K562 (cell line): ENCODE measurements around the gene DNAH5. TPM values are rescaled to one million over a fixed set of nuclear protein-coding genes. Genes with fewer than 3 reads are reported as not detected.

Source experiments
- ATAC-seq: fragments of 200-7000 bp; cut with Tn5 transposase; 3 replicates; pipeline ENCODE4 v1.9.1; 2020; ENCODE audit warnings: moderate library complexity
- BruUV-seq: library from RNA; stranded (reverse); fragments of 400-500 nt; replicated peaks from 2 replicates; lab custom pipeline; 2021; lab: Mats Ljungman, UMichigan
- CTCF ChIA-PET: fragments of 300-600 bp; formaldehyde crosslinking; extraction: SDS; loops from one replicate; lab custom pipeline; 2021; ENCODE audit warnings: low intra/inter-chr PET ratio; lab: Yijun Ruan, JAX
- POLR2A ChIA-PET: fragments of 300-600, 350-650 bp; sonication (Branson Sonifier 250); formaldehyde crosslinking; extraction: SDS; loops from one replicate; lab custom pipeline; 2021; ENCODE audit warnings: antibody characterized with exemption, inconsistent platforms; lab: Yijun Ruan, JAX
- DNase-seq, 4 experiments: peaks; one replicate each; pipeline versions ENCODE4 v3.0.0 to v3.0.0-alpha.2; 2011 to 2018; ENCODE audit warnings: low spot score in 3 of 4, mixed read lengths in 3 of 4; ENCODE audit errors: extremely low read depth in 1 of 4
- FAIRE-seq: peaks from 2 replicates; lab custom pipeline; 2011; peaks lifted over from hg19 to GRCh38; lab: Jason Lieb, UNC
- H2AFZ ChIP-seq: 2 replicates; pipeline ENCODE4 v1.6.0; 2011; ENCODE audit warnings: low read depth, low read length, control low read depth, inconsistent platforms
- H3K27ac ChIP-seq: fragments of 200-600 bp; 3 replicates; pipeline ENCODE4 v1.8.0; 2011; ENCODE audit warnings: low read depth, mild to moderate bottlenecking, control low read depth, inconsistent platforms, low read length, moderate library complexity, mixed read lengths; ENCODE audit errors: extremely low read depth
- H3K27me3 ChIP-seq, 2 experiments: fragments of 300-600 bp in 1 of 2; 2 replicates in 1 of 2; 3 replicates in 1 of 2; pipeline versions ENCODE4 v1.6.0 to v1.8.0; 2011; ENCODE audit warnings: inconsistent platforms in 2 of 2, low read length in 2 of 2, mild to moderate bottlenecking in 1 of 2, mixed read lengths in 1 of 2, moderate library complexity in 1 of 2; ENCODE audit not compliant: control insufficient read depth in 2 of 2, insufficient read depth in 2 of 2
- H3K36me3 ChIP-seq: fragments of 300-600 bp; 3 replicates; pipeline ENCODE4 v1.8.0; 2011; ENCODE audit warnings: mild to moderate bottlenecking, low read length, inconsistent platforms; ENCODE audit not compliant: control insufficient read depth, insufficient read depth
- H3K4me1 ChIP-seq, 2 experiments: fragments of 200-600 bp in 1 of 2; replicated peaks in 1 of 2; 2 replicates in 1 of 2; 3 replicates in 1 of 2; pipeline versions ENCODE4 v1.5.1 to v1.8.0; 2011; ENCODE audit warnings: inconsistent platforms in 2 of 2, low read length in 2 of 2, mild to moderate bottlenecking in 1 of 2, mixed read lengths in 1 of 2, moderate library complexity in 1 of 2; ENCODE audit not compliant: control insufficient read depth in 2 of 2, insufficient read depth in 2 of 2
- H3K4me2 ChIP-seq: 2 replicates; pipeline ENCODE4 v1.6.1; 2011; ENCODE audit warnings: low read length, control low read depth, inconsistent platforms, mixed read lengths; ENCODE audit not compliant: insufficient read depth
- H3K4me3 ChIP-seq: fragments of 200-600 bp; sonication (generic), shearing (Covaris generic); 2 replicates; pipeline ENCODE4 v1.5.1; 2016; ENCODE audit warnings: control low read depth, inconsistent platforms
- H3K79me2 ChIP-seq: fragments of 200-600 bp; 3 replicates; pipeline ENCODE4 v1.8.0; 2011; ENCODE audit warnings: low read length, inconsistent platforms; ENCODE audit not compliant: control insufficient read depth, insufficient read depth
- H3K9ac ChIP-seq, 2 experiments: 2 replicates each; pipeline versions ENCODE4 v1.6.0 to v1.6.1; 2011; ENCODE audit warnings: low read depth in 2 of 2, low read length in 2 of 2, control low read depth in 1 of 2, inconsistent platforms in 1 of 2, mild to moderate bottlenecking in 1 of 2, mixed read lengths in 1 of 2; ENCODE audit not compliant: insufficient read depth in 1 of 2
- H3K9me1 ChIP-seq: one replicate; pipeline ENCODE4 v1.6.0; 2011; ENCODE audit warnings: inconsistent platforms, mild to moderate bottlenecking, low read length, moderate library complexity; ENCODE audit not compliant: control insufficient read depth, insufficient read depth
- H3K9me3 ChIP-seq: replicated peaks from 2 replicates; pipeline ENCODE4 v1.5.1; 2011; ENCODE audit warnings: low read depth, low read length, inconsistent platforms; ENCODE audit not compliant: control insufficient read depth, insufficient read depth
- H4K20me1 ChIP-seq: replicated peaks from 2 replicates; pipeline ENCODE4 v1.6.1; 2011; ENCODE audit warnings: low read length, inconsistent platforms, mixed read lengths; ENCODE audit not compliant: control insufficient read depth, insufficient read depth
- FOXA3 ChIP-seq, 2 experiments: fragments of 450-650 bp in 1 of 2; sonication (generic) in 1 of 2; formaldehyde crosslinking; IDR thresholded peaks in 1 of 2; conservative IDR thresholded peaks in 1 of 2; 2 replicates each; pipeline versions ENCODE4 v1.4.0 to v1.8.0; 2020 to 2022; ENCODE audit warnings: mild to moderate bottlenecking in 2 of 2, missing genetic modification reagents in 1 of 2
- MXD1 ChIP-seq: fragments of 250-450 bp; sonication (Bioruptor Pico); IDR thresholded peaks from 2 replicates; pipeline ENCODE4 v1.8.0; 2021; ENCODE audit warnings: borderline replicate concordance, mild to moderate bottlenecking, moderate library complexity; ENCODE audit not compliant: poor library complexity, severe bottlenecking
- MYC ChIP-seq, 2 experiments: fragments of 250-450 bp in 1 of 2; sonication (Bioruptor Pico) in 1 of 2; IDR thresholded peaks; 2 replicates each; pipeline versions ENCODE4 v1.5.1 to v1.6.1; 2012 to 2021; ENCODE audit warnings: low read depth in 2 of 2, borderline replicate concordance in 1 of 2, improper control_type of control experiment in 1 of 2, low read length in 1 of 2, mild to moderate bottlenecking in 1 of 2, moderate library complexity in 1 of 2
- NONO ChIP-seq, 2 experiments: fragments of 200-400 bp in 1 of 2; fragments of 450-650 bp in 1 of 2; formaldehyde crosslinking in 1 of 2; IDR thresholded peaks; 2 replicates each; pipeline ENCODE4 v1.6.1; 2017; ENCODE audit warnings: low read depth in 2 of 2, mild to moderate bottlenecking in 2 of 2, moderate library complexity in 2 of 2, low read length in 1 of 2
- SRSF1 ChIP-seq: fragments of 200-400 bp; formaldehyde crosslinking; IDR thresholded peaks from 2 replicates; pipeline ENCODE4 v1.6.1; 2017; ENCODE audit warnings: mild to moderate bottlenecking, low read depth, low read length, moderate library complexity
- ZKSCAN1 ChIP-seq: fragments of 150-350 bp; IDR thresholded peaks from 2 replicates; pipeline ENCODE4 v1.6.1; 2016; ENCODE audit warnings: low read depth, low read length
- ZNF280B ChIP-seq: fragments of 250-450 bp; sonication (Bioruptor Pico); IDR thresholded peaks from 2 replicates; pipeline ENCODE4 v1.5.1; 2021; ENCODE audit warnings: mild to moderate bottlenecking
- WGBS: fragments of 100-300 bp; shearing (Covaris generic); methylation state at CpG from one replicate; pipeline ENCODE4 v1.1.6; 2016; ENCODE audit warnings: low coverage, mixed read lengths; ENCODE audit not compliant: insufficient coverage; ENCODE audit errors: missing lambda C conversion rate; 5-methylcytosine and 5-hydroxymethylcytosine counted together
- in situ Hi-C: fragments of 300-500 bp; cut with MboI; formaldehyde crosslinking; loops from 4 replicates; pipeline ENCODE4 v1.15.0; 2018; ENCODE audit warnings: inconsistent platforms, mixed read lengths
- intact Hi-C: fragments of 100-400 bp; cut with micrococcal nuclease; formaldehyde crosslinking; loops from 2 replicates; pipeline ENCODE4 v1.14.2; 2022
- polyA plus RNA-seq, 8 experiments: library from polyadenylated mRNA; depleted of rRNA in 4 of 8; stranded (reverse) in 5 of 8; unstranded in 3 of 8; fragments of >200 nt; fragmentation: Nextera tagmentation in 2 of 8; fragmentation: Illumina TruSeq in 1 of 8; extraction: Ambion mirVana in 2 of 8; extraction: Trizol in 1 of 8; gene quantifications; 2 replicates each; pipeline versions ENCODE4 v1.2.1 to v1.2.3, GENCODE V29; 2011 to 2014; ENCODE audit warnings: inconsistent platforms in 1 of 8, missing spikeins in 1 of 8
- total RNA-seq, 7 experiments: library from RNA; depleted of rRNA in 6 of 7; stranded (reverse); fragments of >200 nt in 6 of 7; fragmentation: Illumina TruSeq in 2 of 7; extraction: Trizol in 2 of 7; gene quantifications; 2 replicates each; pipeline versions ENCODE4 v1.2.1 to v1.2.3, GENCODE V29; 2011 to 2021; ENCODE audit warnings: low replicate concordance in 1 of 7
- TF ChIP-seq, protein P1 (sequence below), 2 experiments: IDR thresholded peaks in 1 of 2; conservative IDR thresholded peaks in 1 of 2; 2 replicates each; pipeline ENCODE4 v1.6.1; 2016; ENCODE audit warnings: low read depth in 2 of 2, mild to moderate bottlenecking in 1 of 2, missing compliant biosample characterization in 1 of 2, missing genetic modification characterization in 1 of 2, moderate library complexity in 1 of 2
- TF ChIP-seq, protein P2 (sequence below): fragments of 450-650 bp; formaldehyde crosslinking; IDR thresholded peaks from 2 replicates; pipeline ENCODE4 v1.4.0; 2020; ENCODE audit warnings: mild to moderate bottlenecking, moderate library complexity

DNAH5 gene
- total and polyA plus RNA-seq, 9 of the 15 experiments (the other 6 are each of a cell fraction or from before 2014, with no cell fraction given) = 0.03 TPM; not detected in 8

- TF ChIP-seq FOXA3 (CRISPR knock-in tag; conservative IDR thresholded peaks at IDR 0.05 in 1 of 2, IDR thresholded peaks at IDR 0.05 in 1 of 2) = no peak
Observed at GRCh38 chr5:13708906-13709305, 235.6 kb downstream of the DNAH5 start (continued).

GRCh38 chr5:13708432-13708831 lies 236.1 kb downstream of the DNAH5 start:
- H3K36me3 ChIP-seq = no peaks in the 10 kb centered on the region
- in situ Hi-C loops (no loop called here), intact Hi-C loops (no loop called here)
- H3K4me3 ChIP-seq = no peak overlapping the region
- no peaks in the 10 kb centered on the region for H3K4me1 ChIP-seq
- H3K4me2 ChIP-seq = no peak overlapping the region
- DNase-seq = no peak
- H3K79me2 ChIP-seq = no peaks in the 10 kb centered on the region
- 0% methylated on average over 2 of the region's 2 CpGs for WGBS
- CTCF ChIA-PET = no interaction called here
- no peak for FAIRE-seq
- no peak overlapping the region for H2AFZ ChIP-seq
- POLR2A ChIA-PET = no interaction called here
- TF ChIP-seq MYC (IDR thresholded peaks at IDR 0.05; ENCODE audit: low read depth, low read length) (no peak), MYC (CRISPR knock-in tag; IDR thresholded peaks at IDR 0.05; ENCODE audit: borderline replicate concordance, low read depth) (no peak), SRSF1 (no peak), ZKSCAN1 (no peak), NONO (IDR thresholded peaks at IDR 0.05; ENCODE audit: low read depth in 2 of 2, low read length in 1 of 2) (no peak), ZNF280B (CRISPR knock-in tag) (no peak), MXD1 (CRISPR knock-in tag) (no peak)
- TF ChIP-seq, protein P1, sequence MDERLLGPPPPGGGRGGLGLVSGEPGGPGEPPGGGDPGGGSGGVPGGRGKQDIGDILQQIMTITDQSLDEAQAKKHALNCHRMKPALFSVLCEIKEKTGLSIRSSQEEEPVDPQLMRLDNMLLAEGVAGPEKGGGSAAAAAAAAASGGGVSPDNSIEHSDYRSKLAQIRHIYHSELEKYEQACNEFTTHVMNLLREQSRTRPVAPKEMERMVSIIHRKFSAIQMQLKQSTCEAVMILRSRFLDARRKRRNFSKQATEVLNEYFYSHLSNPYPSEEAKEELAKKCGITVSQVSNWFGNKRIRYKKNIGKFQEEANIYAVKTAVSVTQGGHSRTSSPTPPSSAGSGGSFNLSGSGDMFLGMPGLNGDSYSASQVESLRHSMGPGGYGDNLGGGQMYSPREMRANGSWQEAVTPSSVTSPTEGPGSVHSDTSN (CRISPR knock-in tag; IDR thresholded peaks at IDR 0.05; ENCODE audit: low read depth) = no peak
- TF ChIP-seq, protein P1 (tag; conservative IDR thresholded peaks at IDR 0.05; ENCODE audit: low read depth) = no peak
- TF ChIP-seq, protein P2, sequence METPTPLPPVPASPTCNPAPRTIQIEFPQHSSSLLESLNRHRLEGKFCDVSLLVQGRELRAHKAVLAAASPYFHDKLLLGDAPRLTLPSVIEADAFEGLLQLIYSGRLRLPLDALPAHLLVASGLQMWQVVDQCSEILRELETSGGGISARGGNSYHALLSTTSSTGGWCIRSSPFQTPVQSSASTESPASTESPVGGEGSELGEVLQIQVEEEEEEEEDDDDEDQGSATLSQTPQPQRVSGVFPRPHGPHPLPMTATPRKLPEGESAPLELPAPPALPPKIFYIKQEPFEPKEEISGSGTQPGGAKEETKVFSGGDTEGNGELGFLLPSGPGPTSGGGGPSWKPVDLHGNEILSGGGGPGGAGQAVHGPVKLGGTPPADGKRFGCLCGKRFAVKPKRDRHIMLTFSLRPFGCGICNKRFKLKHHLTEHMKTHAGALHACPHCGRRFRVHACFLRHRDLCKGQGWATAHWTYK (CRISPR knock-in tag) = no peak
- no peak for ATAC-seq
- H3K27me3 ChIP-seq = no peaks in the 10 kb centered on the region
- H4K20me1 ChIP-seq = no peaks in the 10 kb centered on the region
- no peak overlapping the region for H3K27ac ChIP-seq
- no peak overlapping the region for H3K9ac ChIP-seq
- H3K9me3 ChIP-seq = peaks cover 2% of the 10 kb centered on the region; the same call in 1 of the 2 replicates
- BruUV-seq = no TSS peak
- no peaks in the 10 kb centered on the region for H3K9me1 ChIP-seq
